HG03439 (cell line): Measurements from ENCODE around the gene DAB1.

Source experiments
- ATAC-seq: cut with Tn5 transposase; IDR thresholded peaks from one replicate; pipeline ENCODE4 v1.9.1; 2021; ENCODE audit warnings: mild to moderate bottlenecking, moderate library complexity; ENCODE audit not compliant: unreplicated experiment

The DAB1 gene

DNA sequence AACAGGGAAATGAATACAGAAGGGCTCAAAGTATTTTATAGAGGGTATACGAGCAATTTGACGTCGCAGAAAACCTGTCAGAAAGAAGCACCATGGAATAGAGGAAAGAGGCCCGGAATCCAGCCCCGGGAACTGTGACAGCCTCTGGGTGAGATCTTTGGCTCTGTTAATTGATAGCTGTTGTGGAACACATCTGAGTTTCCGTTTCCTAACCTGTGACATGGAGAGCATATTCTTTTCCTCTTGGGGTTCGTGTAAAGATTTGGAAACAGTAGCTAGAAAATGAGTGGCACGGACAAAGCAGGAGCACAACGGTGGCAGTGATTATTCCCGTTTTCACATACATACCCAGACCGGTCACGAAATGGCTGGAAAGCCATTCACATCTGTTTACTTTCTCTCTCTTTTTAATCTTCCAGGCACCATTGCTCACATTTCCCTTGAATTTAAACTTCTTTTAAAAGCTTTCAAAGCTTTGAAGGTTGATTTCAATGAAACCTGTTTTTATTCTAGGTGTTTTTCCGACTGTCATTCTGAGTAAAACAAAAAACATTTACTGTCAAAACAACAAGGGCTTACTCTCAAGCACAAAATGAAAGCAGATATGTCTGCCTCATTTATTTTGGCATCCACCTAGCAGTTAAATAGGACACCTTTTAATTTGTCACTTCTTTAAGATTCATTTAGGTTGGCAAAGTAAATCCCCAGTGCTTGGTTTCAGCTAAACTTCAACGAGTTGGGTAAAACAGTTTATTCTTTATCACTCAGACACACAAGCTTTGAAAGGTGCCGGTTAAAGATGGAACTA is 431.3 kb downstream of the DAB1 start:
- ATAC-seq = no peak

DNA sequence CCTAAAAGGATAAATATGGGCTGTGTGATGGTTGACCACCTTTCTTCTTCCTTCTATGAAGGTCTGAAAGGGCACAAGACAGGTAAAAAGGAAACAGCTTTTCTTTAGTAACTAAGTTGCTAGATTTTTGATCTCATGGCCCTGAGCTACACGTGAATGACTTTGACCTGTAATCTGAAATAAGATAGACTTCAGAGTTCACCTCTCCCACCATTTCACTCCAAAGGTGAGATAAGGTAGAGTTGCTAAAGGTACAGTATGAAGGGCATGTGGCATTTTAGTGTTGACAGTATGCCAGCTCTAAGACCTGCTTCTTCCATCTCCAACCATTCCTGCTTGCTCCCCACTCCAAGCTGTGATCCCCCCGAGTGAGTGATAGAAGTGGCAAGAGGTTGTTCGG is 432.3 kb downstream of the DAB1 start:
- ATAC-seq = no peak

DNA sequence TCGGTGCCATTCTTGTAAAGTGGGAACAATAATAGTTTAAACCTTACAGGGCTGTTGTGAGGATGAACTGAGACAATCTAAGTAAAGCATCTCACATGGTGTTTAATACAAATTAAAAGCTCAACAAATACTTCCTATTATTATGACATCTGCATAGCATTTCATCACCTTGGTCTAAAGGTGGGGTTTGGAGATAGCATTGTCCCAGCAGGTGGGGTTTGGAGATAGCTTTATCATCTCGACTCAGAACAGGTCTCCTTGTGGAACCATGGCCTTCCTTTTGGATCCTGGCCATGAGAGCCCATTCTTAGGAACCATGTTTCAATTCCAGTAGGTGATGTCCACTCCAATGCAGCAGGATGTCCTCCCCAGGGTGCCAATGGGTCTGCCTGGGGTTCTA is 437.5 kb downstream of the DAB1 start:
- no peak for ATAC-seq

DNA sequence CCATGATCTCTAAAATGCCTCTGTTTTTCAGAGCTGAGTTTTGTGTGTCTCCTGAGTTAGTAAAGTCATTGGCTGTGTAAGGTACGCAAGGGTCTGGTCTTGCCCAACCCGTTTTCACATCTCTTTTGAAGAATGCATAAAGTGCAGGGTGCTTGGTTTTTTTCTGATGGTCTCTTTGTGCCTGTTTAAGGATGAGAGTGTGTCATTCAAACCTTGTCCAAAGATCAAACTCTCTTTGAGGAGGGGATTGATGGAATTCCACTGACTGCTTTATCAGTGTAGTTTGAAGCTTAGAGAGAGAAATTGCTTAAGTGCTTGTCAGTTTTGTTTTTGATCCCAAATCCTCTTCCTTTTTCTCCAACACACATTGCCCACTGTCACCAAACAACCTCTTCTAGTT is 438.0 kb downstream of the DAB1 start:
- no peak for ATAC-seq

DNA sequence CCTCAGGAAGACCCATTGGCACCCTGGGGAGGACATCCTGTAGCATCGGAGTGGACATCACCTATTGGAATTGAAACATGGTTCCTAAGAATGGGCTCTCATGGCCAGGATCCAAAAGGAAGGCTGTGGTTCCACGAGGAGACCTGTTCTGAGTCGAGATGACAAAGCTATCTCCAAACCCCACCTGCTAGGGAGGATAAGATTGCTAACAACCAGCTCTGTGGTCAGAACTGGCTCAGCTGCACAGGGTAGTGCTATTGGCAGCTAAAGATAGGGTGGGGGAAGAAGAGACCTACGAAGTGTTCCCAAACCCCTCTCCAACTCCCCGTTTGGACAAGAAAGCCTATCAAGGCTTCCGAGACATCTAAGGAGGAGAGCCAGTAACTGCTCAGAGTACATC is 440.4 kb downstream of the DAB1 start:
- no peak for ATAC-seq

DNA sequence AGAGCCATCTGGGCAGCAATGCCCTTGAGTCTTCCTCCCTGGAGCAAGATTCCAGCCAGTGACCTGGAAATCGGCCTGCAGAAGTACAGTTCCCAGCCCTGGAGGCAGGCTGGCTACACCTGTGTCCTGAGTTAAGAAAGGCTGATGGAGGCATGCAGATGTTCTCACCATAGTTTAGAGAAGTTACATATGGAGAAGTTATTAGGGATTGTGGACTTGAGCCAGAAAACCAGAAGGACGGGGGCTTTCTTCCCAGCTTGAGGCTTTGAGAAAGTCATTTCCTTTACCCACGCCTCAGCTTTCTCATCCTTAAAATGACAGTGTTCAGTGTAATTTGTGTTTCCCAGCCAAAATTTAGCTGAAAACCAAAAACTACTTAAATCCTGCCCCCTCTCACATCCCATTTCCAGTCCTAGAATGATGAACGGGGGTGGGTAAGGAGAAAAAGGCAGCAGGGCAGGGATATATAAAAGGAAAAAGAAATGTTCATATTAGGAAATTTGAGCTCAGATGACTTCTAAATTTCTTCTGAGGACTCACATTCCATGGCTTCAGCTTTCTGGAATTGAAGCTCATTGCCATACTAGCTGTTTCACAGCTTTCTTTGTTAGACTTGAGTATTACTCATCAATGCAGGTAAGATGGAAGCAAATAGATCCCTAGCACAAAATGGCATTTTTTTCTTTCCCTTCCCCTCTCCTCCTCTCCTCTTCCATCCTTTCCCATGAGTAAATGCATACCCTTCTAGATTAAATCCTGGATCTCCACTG is 443.7 kb downstream of the DAB1 start:
- no peak for ATAC-seq

DNA sequence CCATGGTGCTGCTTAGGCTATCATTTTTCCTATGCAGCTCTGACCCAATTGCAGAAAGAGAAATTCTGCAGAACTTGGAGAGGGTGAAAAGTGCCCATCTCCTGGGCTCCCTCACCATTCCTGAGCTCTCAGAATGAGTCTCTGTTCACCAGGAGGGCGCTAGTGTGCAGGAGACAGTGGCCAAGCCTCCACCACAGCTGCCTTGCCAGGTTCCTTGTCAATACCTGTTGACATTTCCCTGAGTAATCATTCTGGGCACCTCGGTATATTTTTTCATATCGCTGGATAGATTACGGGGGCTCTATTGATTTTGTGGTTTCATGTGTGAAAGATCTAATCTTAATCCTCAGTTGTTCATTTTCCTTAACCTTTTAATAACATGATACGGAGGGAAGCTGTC is 445.0 kb downstream of the DAB1 start:
- no peak for ATAC-seq

DNA sequence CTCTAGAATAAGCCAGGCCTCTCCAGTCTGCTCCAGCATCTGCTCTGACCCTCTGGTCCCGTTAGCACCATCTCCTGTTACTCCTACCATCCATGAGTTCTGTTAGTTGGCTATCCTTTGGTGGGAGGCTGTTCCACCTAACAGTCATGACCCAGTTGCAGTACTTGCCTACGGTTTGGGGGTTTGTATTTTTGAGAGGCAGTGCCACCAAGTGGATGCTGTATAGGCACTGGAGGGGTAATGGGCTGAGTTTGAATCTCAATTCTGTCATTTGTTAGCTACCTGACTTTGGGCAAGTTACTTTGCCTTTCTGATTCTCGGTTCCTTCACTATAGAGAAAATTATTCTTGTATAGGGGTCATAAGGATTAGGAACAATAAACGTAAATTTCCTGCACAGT is 445.9 kb downstream of the DAB1 start:
- no peak for ATAC-seq

DNA sequence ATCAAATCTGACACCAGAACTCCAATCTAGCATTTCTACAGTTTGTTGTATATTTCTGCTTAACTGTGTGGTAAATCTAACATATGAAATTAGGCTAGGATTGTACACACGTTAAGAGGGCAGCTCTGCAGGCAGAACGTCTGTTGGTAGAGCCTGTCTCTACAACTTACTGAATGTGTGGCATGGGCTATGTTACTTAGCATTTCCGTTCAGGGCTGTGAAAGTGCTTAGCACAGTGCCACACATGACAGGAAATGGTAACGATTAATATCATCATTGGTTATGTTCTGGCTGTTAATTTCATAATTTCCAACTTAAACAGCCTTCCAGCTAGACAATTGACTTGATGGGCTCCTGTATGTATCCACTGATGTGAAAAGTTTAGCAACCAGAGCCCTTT is 448.4 kb downstream of the DAB1 start:
- ATAC-seq = no peak

DNA sequence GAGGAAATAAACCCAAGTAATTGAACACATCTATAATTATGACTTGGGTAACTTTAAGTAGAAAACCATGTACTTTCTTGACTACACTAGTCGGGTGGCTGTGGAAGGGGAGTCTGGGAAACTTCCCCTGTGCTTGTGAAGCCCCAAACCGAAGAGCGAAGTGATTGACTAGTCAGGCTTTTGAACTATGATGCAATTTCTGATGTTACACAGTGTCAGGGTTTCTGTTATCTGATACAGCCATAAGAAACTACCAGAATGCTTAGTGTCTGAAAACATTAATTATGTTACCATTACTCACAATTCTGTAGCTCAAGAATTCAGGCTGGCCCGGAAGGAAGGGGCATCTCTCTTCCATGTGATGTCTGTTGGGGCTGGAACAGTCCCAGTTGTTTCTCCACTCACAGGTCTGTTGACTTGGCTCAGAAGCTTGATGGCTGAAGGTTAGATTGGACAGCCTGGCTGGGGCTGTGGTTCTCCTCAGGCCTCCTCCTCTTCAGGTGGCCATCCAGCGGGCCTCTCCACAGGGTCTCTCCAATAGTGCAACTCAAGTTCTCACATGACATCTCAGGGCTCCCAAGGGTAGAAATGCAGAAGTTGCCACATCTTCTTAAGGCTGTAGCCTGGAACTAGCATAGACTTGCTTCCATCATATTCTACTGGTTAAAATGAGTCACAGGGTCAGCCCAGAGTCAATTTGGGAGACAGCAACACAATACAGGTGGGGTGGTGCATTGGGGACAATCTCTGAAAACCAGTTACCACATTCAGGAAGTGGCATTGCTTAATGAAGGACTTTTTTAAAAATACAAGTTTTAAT is 449.7 kb downstream of the DAB1 start:
- no peak for ATAC-seq

DNA sequence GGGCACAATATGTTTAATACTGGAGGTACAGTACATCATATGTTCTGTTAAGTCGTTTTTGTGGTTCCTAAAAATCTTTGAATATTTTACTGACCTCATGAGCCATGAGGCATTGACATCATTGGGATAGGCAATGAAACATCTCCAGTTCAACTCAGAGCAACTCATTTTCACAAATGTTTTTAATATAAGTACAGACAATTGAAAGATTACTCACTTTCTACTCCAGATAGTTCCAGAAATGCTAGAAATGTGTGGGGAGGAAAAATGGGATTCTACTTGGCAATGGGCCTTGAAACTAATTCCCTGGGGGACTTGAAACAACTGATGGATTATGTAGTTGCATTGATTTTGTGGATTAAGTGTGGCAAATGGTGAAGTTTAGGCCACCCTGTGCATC is 450.9 kb downstream of the DAB1 start:
- ATAC-seq = no peak

DNA sequence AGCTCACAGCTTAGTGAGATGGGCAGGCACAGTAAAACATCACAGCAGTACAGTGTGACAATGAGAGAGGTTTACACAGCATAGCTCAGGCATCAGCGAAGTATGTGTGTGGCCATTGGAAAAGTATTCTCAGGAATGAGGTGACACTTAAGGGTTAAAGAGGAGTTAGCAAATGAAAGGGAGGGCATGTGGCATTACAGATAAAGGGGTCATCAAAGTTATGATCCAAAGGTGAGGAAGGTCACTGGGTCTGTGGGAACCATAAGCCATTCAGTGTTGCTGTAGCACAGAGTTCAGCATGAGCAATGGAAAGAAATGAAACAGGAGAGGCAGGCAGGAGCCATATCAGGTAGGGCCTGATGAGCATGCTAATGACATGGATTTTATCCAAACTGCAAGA is 453.6 kb downstream of the DAB1 start:
- ATAC-seq = no peak

DNA sequence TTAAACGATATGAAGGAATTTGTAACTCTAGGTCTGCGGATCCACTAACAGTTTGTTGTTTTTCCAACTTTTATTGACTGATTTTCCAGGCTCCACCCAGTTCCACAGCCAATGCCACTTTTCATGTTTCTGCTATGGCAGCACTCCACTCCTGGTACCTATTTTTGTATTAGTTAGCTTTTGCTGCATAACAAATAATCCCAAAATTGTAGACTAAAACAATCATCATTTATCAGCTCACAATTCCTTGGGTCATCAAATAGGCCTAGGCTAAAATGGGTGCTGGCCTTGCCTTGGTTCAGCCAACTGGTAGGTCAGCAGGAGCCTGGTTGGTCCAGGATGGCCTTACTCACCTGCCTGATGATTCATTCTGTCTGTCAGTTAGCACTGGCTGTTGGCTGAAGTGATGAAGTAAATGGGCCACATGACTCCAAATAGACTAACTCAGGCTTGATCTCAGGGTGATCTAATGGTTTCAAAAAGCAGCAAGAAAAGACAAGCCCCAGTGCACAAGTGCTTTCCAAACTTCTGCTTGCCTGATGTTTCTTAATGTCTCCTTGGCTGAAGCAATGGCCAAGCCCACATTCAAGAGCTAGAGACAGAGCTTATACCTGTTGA is 454.9 kb downstream of the DAB1 start:
- no peak for ATAC-seq

DNA sequence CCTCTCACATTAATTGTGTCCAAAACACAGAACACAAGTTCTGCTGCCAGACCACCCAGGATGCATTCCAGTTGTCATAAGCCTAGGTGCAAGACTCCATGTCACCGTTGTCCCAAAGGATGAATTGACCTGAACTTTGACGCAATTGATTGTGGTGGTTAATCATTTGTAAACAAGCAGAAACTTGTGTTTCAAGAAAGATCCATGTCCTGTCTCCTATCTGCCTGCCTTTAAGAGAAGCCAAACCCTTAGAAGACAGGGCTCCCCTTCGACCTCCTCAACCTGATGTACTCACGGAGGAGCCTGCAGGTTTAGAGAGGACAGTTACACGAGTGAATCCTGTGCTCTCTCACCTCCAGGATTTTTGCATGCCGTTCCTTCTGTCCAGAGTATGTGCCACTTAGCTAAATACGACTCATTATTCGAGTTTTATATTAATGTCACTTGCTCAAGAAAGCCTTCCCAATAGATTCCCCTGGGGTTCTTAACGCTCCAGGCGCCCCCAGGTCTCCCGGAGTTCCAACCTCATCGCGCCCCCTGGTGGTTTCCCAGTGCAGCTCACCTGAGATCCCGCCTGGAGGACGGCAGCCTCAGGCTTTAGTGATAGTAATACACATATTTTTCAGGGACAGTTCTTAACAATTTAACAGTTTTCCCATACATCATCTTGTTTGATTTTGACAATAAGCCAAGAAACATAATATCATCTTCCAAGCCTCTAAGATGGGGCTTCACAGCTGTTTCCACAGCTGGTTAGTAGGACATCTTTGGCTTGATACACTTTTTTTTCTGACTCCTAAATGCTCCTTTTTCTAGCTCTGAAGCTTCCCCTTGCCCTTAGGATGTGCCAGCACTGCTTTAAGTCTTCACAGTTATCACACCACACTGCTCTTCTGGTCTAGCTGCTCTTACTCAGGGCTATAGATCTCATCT is 455.7 kb downstream of the DAB1 start:
- ATAC-seq = no peak

DNA sequence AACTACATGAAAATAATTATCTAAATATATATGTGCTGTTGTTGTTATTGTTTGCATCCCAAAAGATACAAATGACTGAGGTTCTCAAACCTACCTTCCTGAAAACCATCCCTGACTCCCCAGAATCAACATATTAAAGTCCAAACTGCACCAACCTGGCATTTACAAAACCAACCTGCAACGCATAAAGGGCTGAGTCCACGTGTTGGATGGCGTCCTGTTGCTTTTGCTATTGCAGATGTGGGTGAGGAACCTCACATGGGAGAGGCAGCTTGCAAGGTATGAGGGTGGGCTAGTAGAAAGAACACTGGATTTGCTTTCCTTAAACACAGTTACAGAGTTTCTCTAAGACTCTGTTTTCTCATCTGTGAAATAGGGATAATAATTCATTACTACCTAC is 456.5 kb downstream of the DAB1 start:
- ATAC-seq = no peak

DNA sequence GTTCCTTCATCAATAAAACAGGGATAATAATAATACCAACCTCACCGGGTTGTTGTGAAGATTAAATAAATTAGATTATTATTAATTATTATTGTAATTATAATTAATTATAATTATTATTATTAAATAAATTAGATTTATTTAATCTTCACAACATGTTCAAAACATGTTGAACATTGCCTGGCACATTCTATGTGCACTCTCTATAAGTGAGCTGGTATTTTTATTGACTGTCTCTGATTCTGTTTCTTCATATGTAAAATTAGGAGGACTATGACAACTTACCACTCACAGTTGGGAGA is 457.2 kb downstream of the DAB1 start:
- ATAC-seq = no peak

DNA sequence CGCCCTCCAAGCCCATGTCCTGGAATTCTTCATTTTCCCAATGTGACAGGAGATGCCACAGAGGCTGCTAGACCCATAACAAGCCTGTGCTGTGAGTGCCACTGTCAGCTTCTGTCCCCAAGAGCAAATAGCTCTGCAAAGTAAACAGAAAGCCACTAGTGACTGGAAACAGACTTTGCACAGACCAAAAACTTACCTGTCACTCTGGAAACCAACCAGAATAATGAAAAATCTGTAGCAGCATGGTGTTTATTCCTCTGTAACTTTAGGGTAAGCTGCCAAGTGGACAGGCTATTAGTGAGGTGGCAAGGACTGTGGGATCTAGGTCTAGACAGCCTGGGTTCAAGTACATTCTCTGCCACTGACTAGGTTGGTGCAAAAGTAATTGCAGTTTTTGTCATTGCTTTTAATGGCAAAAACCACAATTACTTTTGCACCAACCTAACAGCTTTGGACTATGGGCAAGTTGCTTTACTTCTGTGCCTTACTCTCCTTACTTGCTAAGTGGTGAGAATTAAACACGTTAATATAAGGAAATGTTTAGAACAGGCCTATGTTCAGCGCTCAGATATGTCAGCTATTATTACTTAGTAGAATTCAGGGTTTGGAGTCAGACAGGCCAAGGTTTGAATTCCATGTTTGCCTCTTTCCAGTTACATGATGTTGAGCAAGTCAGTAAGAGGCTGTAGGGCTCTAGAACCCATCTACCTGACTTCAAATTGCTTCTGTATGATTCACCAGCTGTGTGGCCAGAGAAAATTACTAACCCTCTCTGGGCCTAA is 457.8 kb downstream of the DAB1 start, which contains the start of gene C8B:
TSS of gene C8B (minus strand) at position 100 of the 782 bp plus-strand sequence. CDS start at position 33, 67 bp downstream.
- ATAC-seq = no peak

DNA sequence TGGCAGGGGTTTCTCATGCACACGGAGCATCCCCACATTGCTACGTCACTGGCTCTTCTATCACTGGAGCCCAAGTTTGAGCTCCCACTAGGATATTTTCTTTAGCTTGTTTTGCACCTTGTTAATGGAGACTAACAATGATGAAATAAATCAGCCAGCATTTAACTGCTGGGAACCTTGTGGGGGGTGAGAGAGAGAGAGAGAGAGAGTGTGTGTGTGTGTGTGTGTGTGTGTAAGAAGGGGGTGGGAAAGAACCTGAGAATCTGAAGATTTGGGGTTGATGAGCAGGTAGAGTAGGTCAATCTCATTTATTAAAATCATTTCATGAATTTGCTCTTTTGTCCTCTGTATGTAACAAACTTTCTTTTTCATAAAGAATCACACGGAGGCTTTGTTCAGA is 458.7 kb downstream of the DAB1 start:
- ATAC-seq = no peak

DNA sequence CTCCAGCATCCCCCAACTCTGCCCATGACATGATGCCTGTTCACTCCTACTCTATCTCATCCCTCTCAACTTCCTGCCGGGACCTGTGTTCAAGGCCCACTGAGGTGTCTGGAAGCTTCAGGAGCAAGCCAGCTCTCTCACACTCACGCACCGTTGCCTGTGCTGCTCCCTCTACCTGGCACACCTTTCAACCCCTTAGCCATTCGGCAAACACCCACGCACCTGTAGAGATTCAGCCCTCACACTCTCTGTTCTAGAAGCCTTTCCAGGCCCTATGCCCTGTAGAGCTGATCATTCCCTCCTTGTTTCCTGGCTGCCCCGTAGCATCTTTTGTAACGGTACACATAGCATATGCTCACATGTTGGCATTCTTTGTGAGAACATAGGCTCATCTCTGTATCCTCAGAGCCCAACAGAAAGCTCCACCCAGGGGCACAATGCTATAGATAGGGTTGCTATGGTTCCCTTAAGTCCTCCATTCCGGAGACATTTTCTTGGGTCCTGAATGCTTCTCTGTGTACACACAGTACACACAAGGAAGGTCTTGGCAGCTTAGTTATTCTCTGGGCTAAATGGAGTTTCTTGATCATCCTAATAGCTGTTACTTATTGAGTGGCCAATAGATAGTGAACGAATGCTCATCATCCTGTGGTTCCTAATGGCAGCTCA is 459.4 kb downstream of the DAB1 start:
- ATAC-seq = no peak
